T-helper 2 cell treated with Interferon-gamma antibody and Interleukin-4, amounts not matched to agents 5 μg/mL and 100 μg/mL, for 36 hours (primary cell): Measurements from ENCODE around the gene CELF2.

ENCODE experiments used
- DNase-seq: peaks from one replicate; pipeline ENCODE4 v3.0.0; 2021; ENCODE audit warnings: low spot score
- H3K27ac Mint-ChIP-seq: one replicate; pipeline ENCODE4 v1.8.0; 2021; ENCODE audit warnings: mild to moderate bottlenecking, mixed read lengths
- H3K27me3 Mint-ChIP-seq: one replicate; pipeline ENCODE4 v1.8.0; 2021; ENCODE audit warnings: low read depth, mixed read lengths
- H3K36me3 Mint-ChIP-seq: one replicate; pipeline ENCODE4 v1.8.0; 2021; ENCODE audit warnings: low read depth, mixed read lengths
- H3K4me1 Mint-ChIP-seq: one replicate; pipeline ENCODE4 v1.8.0; 2021; ENCODE audit warnings: low read depth, mixed read lengths
- H3K4me3 Mint-ChIP-seq: one replicate; pipeline ENCODE4 v1.8.0; 2022; ENCODE audit warnings: mild to moderate bottlenecking, moderate library complexity, mixed read lengths
- H3K9me3 Mint-ChIP-seq: one replicate; pipeline ENCODE4 v1.8.0; 2021; ENCODE audit warnings: mixed read lengths

CELF2 gene

DNA sequence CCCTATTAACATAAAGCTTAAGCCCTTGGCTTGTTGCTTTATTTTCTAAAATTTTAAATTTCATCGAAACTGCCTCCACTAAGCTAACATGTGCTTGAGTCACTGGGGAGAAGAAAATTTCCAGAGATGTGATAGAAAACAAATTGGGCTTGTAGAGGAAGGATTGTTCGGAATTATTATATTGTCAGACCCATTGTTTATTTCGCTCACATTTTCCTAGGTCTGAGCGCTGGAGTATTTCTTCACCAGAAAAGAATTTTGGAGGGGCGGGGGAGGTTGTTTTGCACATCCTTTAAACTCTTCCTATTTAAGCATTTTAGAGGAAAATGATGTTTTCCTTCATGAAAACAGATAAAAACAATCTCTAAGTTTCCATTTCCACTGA lies 29.1 kb downstream of the CELF2 start:
- peaks cover 6% of the 10 kb centered on the region for H3K4me1 Mint-ChIP-seq
- no peaks in the 10 kb centered on the region for H3K9me3 Mint-ChIP-seq
- no peak overlapping the region for H3K27ac Mint-ChIP-seq
- DNase-seq, result no peak
- H3K4me3 Mint-ChIP-seq, result no peak overlapping the region
- no peaks in the 10 kb centered on the region for H3K36me3 Mint-ChIP-seq
- H3K27me3 Mint-ChIP-seq, result peaks cover 37% of the 10 kb centered on the region

DNA sequence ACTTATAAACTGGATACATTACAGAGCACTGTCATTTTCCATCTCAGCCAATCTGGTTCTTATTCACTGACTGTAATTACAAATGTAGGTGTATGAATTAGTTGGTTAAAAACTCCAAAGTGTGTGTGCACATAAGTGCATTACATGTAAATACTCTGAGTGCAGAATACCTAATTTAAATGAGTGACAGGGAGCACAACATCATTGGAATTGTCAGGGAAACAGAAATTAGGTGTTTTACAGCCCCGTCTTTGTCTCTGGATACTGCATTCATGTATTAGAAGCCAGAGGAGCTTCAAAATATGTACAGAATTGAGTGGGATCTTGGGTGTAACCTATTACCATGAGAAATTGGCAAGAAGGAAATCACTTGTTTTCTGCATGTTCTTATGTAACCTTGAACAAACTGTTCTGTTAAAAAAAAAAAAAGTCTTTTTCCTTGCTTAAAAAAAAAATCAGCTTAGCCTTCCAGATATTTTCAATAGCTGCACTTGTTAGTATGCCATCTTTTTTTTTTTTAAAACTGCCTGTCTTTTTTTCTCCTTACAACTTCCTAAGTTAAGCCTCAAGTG lies 31.1 kb downstream of the CELF2 start:
- Mint-ChIP-seq H3K9me3 (no peaks in the 10 kb centered on the region), H3K4me3 (no peak overlapping the region), H3K36me3 (no peaks in the 10 kb centered on the region), H3K4me1 (peaks cover 6% of the 10 kb centered on the region), H3K27ac (no peak overlapping the region), H3K27me3 (peaks cover 35% of the 10 kb centered on the region)
- DNase-seq, result no peak

DNA sequence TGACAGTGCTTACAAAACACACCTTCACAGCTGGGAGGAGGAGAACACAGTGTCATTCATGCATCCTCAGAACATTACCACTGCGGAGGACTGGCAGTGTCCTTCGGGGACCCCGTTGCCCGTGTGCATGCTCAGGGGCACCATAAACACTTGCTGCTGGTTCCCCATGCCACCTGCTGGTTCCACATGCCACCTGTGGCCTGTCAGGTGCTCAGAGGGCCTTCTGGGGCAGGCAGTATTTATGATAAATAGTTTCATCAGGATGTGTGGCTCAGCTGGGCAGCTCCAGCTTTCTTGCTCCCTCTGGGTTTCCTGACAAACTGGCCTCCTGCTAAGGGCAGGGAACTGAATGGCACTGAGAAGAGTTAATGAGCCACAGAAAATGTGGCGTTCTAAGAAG lies 32.1 kb downstream of the CELF2 start:
- Mint-ChIP-seq H3K36me3 (no peaks in the 10 kb centered on the region), H3K27me3 (peaks cover 32% of the 10 kb centered on the region), H3K9me3 (no peaks in the 10 kb centered on the region), H3K27ac (no peak overlapping the region), H3K4me3 (no peak overlapping the region), H3K4me1 (peaks cover 6% of the 10 kb centered on the region)
- DNase-seq, result no peak

DNA sequence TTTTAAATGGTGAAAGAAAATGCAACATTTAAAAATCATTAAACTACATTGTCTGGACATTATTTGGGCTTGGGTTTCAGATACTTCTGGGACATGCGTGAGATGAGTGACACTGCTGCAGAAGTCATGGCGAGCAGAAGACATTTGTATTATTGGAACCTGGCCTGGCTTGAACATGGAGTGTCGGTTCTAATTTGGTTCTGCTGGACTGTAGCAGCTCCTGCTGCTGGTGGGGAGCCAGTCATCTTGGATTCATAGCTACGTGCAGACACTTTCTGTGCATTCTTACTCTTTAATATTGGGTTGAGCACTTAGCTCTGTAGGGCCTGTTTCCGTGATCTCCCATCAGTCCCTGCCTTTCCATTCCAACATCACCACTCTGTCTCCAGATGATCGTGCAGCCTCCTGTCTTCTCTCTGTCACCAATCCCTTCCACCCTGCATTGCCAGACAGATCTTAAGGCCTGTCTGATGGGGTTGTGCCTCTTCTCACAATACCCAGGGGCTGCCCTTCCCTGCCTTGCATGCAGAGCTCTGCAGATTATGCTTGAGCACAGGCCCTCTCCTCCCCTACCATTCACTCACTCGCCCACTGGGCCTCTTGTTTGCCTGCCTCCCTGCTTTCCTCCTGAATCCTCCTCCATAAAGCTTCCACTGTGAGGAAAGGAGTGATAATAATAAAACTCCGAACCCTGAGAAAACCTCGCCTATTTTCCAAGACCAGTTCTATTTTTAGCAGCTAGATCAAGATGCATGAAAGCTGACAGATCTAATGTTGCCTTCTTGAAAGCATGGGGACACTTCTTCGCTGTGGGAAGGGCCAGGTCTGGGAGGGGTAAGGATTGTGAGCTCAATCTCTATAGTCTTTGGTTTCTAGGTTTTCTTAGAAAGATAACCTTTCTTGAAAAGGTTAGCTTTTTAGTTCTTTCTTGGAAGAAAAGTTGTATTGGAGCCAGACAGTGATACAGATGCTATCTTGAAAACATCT lies 32.9 kb downstream of the CELF2 start:
- H3K4me1 Mint-ChIP-seq, result peaks cover 6% of the 10 kb centered on the region
- no peak overlapping the region for H3K4me3 Mint-ChIP-seq
- H3K27ac Mint-ChIP-seq, result no peak overlapping the region
- peaks cover 30% of the 10 kb centered on the region for H3K27me3 Mint-ChIP-seq
- H3K36me3 Mint-ChIP-seq, result no peaks in the 10 kb centered on the region
- DNase-seq, result no peak
- H3K9me3 Mint-ChIP-seq, result no peaks in the 10 kb centered on the region

DNA sequence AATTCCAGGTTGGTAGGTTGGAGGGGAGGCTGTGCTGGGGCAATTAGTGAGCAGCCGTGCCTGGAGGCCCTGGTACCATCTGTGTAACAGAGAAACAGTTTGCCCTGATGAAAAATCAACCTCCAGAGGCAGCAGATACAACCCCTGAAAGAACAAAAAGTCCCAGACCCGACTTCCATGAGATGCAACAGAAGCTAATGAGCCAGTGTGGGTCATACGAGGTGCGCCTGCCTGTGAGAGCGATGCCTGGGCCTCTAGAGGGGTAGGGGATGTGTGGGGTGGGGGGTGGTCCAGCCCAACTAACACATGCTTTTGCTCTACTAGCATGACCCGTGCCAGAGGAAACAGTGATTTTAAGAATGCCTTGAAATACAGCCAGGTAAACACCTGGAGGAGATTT lies 39.3 kb downstream of the CELF2 start:
- Mint-ChIP-seq H3K36me3 (no peaks in the 10 kb centered on the region), H3K27ac (no peak overlapping the region), H3K4me1 (no peaks in the 10 kb centered on the region), H3K4me3 (no peak overlapping the region), H3K27me3 (peaks cover 13% of the 10 kb centered on the region), H3K9me3 (no peaks in the 10 kb centered on the region)
- DNase-seq, result no peak

DNA sequence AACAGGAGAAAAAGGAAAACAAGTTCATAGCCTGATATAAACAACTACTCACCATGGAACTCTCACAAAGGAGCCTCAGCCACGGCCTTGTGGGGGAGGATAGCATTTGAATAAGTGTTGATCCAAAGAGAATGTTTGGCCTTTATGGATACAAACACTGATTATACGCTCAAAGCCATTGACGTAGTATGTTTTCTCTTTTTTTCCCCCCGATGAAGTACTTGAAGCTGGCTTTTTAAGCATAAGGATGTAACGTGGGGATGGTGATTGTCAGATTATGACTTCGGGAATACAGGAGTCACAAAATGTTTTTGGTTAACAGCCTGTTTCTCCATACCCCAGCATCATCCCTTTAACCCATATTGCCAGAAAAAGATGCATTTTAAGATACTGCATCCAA lies 39.8 kb downstream of the CELF2 start:
- H3K4me1 Mint-ChIP-seq, result no peaks in the 10 kb centered on the region
- no peak overlapping the region for H3K27ac Mint-ChIP-seq
- no peak overlapping the region for H3K4me3 Mint-ChIP-seq
- no peak for DNase-seq
- H3K9me3 Mint-ChIP-seq, result no peaks in the 10 kb centered on the region
- H3K36me3 Mint-ChIP-seq, result no peaks in the 10 kb centered on the region
- H3K27me3 Mint-ChIP-seq, result peaks cover 8% of the 10 kb centered on the region

DNA sequence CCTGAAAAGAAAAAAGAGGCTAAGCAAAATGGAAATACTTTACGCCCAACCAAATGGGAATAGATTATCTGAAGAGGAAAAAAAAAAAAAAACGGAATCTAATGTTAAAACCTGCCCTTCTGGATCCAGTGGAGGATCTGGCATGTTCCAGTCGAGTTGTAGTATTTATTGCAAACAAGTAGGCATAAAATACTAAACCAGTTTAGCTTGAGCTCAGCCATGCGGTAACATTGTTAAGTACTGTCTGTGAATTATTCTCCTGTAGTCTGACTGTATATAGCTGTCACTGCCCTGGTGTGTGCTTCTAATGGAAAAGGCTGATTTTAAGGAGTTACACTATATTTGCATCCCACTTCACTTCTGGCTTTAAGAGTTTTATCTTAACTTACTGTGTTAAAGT lies 40.3 kb downstream of the CELF2 start:
- H3K27ac Mint-ChIP-seq, result no peak overlapping the region
- H3K4me3 Mint-ChIP-seq, result no peak overlapping the region
- H3K27me3 Mint-ChIP-seq, result peaks cover 7% of the 10 kb centered on the region
- no peak for DNase-seq
- H3K36me3 Mint-ChIP-seq, result no peaks in the 10 kb centered on the region
- H3K4me1 Mint-ChIP-seq, result no peaks in the 10 kb centered on the region
- H3K9me3 Mint-ChIP-seq, result no peaks in the 10 kb centered on the region

DNA sequence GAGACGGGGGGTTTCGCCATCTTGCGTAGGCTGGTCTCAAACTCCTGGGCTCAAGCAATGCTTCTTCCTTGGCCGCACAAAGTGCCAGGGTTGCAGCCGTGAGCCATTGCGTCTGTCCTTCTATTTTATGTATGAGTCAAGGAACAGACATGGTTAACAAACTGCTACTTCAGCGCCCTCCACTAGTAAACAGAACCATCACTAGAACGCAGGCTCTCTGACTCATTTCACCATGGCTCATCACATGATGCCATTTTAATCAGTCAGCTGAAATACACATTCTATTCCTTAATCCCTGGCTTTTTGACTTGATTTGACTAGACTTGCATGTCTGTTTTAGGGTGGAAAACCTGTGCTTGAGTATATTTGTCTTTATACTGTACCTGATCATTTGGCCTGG lies 41.3 kb downstream of the CELF2 start:
- Mint-ChIP-seq H3K27me3 (peaks cover 7% of the 10 kb centered on the region), H3K36me3 (no peaks in the 10 kb centered on the region), H3K4me1 (no peaks in the 10 kb centered on the region), H3K4me3 (no peak overlapping the region), H3K9me3 (no peaks in the 10 kb centered on the region), H3K27ac (no peak overlapping the region)
- DNase-seq, result no peak

DNA sequence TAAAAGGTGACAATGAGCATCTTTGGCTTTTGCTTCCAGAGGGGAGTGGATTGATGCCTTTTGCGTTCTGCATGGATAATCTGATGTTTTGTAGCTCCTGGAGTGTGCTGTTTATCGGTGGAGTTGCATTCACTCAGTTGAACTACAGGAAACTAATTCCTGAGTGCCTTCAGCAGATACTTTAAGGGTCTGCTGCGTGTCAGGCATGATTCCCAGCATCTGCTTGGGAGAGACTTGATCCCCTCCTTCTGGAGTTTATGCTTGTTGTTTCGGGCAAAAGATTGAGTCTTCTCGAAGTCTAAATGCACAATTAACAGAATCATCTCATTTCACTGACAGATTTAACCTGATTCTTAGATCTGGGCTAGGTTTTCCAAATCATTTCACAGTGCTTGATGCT lies 46.2 kb downstream of the CELF2 start:
- no peak overlapping the region for H3K27ac Mint-ChIP-seq
- H3K4me1 Mint-ChIP-seq, result no peaks in the 10 kb centered on the region
- peaks cover 23% of the 10 kb centered on the region for H3K27me3 Mint-ChIP-seq
- H3K9me3 Mint-ChIP-seq, result no peaks in the 10 kb centered on the region
- H3K36me3 Mint-ChIP-seq, result no peaks in the 10 kb centered on the region
- DNase-seq, result no peak
- H3K4me3 Mint-ChIP-seq, result no peak overlapping the region

DNA sequence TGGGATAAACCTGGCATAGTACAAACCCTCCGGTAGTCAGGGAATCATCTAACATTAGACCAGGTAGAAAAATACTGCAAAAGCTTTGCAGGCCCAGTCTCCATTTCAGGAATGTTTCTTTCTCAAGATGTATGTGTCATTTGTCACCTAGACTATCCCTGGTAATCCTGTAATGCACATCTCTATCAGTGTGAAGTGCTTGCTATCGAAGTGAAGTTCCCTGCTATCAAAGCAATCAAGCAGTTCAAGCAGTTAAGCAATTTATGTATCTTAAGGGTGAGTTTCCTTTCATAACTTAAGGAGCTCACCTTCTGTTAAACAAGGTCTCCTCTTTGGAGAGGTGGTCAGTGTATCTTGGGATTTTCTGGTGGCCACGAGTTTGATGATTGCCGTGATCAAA lies 47.2 kb downstream of the CELF2 start:
- Mint-ChIP-seq H3K9me3 (no peaks in the 10 kb centered on the region), H3K4me3 (no peak overlapping the region)

DNA sequence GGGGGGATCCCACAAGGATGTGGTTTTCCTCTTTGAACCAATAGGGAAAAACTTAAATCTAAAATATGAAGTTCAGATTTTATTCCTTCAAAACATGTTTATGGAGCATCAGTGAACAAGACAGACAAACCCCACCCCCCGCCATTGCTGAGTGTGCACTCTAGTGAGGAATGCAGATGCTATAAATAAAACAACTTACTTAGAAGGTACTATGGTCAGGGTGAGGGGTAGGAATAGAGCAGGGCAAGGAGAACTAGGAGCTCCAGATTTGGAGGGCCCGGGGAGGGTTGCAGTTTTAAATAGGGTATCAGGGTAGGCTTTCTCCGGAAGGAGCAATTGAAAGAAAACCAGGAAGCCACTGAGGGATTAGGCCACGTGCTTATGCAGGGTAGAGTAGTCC lies 47.9 kb downstream of the CELF2 start:
- no peak for DNase-seq
- no peaks in the 10 kb centered on the region for H3K4me1 Mint-ChIP-seq
- H3K27ac Mint-ChIP-seq, result no peak overlapping the region
- peaks cover 23% of the 10 kb centered on the region for H3K27me3 Mint-ChIP-seq
- H3K9me3 Mint-ChIP-seq, result no peaks in the 10 kb centered on the region
- H3K36me3 Mint-ChIP-seq, result no peaks in the 10 kb centered on the region
- no peak overlapping the region for H3K4me3 Mint-ChIP-seq

More for the DNA sequence above, 47.2 kb downstream of the CELF2 start:
- DNase-seq, result no peak
- Mint-ChIP-seq H3K4me1 (no peaks in the 10 kb centered on the region), H3K36me3 (no peaks in the 10 kb centered on the region), H3K27me3 (peaks cover 23% of the 10 kb centered on the region), H3K27ac (no peak overlapping the region)

DNA sequence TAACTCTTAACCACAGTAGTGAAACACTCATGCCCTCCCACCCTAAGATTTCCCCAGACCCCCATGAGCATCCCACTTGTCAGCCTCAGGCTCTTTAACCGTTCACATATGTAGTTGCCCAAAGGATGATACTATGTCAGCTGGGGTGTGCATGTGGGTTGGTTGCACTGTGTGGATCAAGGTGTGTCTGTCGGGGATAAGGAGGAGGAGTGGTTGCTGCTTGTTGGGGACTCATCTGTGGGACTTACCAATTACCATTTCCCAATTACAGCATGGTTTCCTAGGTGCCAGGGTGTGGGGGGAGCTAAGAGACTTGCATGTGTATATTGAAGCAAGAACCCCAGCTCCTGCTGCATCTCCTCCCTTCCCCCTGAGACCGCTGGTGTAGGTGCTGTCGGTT lies 48.8 kb downstream of the CELF2 start:
- Mint-ChIP-seq H3K36me3 (no peaks in the 10 kb centered on the region), H3K9me3 (no peaks in the 10 kb centered on the region), H3K4me1 (no peaks in the 10 kb centered on the region), H3K4me3 (no peak overlapping the region), H3K27me3 (peaks cover 18% of the 10 kb centered on the region), H3K27ac (no peak overlapping the region)
- no peak for DNase-seq

DNA sequence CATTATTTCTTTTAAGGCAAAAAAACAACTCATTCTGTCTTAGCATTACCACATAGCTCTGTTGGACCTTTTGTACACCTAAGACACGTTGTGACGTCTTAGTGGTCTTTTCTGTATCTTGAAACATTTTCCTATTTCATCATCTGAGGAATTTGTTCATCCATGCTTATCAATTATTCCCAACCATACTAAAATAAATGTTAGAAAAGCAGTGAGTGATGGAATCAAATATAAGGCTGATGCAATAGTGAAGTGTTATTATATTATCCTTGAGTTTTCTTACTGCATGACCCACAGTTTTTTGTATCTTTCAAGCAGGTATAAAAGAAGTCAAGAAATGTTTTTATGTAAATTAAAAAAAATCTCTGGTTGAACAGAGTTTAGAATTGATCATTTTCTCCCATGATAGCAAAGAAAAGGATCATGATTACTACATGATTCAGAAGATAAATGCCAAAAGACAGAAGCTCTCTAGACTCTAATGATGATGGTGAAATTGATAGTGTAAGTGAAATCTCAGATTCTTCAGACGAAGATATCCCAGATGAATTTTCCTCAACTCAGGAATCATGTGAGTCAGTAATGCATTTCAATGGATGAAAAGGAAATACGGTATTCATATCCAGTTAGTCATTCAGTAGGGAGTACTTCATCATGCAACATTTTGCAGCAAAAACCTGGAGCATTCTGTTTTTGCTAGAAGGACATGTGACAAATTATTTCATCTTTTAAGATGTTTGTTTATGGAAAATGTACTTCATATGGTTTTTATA lies 51.4 kb downstream of the CELF2 start:
- no peak overlapping the region for H3K27ac Mint-ChIP-seq
- H3K4me3 Mint-ChIP-seq, result no peak overlapping the region
- H3K27me3 Mint-ChIP-seq, result peaks cover 16% of the 10 kb centered on the region
- H3K4me1 Mint-ChIP-seq, result no peaks in the 10 kb centered on the region
- H3K36me3 Mint-ChIP-seq, result no peaks in the 10 kb centered on the region
- DNase-seq, result no peak
- H3K9me3 Mint-ChIP-seq, result no peaks in the 10 kb centered on the region

DNA sequence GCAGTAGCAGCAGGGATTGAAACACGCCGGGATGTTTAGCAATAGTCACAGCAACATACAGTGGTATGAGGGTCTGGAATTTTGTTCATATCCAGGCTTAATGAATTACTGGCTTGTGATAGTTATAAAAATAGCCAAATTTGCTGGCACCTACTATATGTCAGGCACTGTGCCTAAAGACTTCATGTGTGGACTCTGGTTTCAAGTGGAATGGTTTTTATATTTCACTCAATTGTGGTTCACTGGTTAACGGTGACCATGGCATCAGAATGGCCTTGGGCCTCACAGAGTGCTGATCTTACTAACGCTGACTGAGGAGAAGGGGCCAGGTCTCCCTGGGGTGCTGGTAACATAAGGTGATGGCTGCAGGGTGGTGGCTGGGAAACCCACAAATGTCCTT lies 55.7 kb downstream of the CELF2 start:
- H3K36me3 Mint-ChIP-seq, result no peaks in the 10 kb centered on the region
- H3K27ac Mint-ChIP-seq, result no peak overlapping the region
- no peaks in the 10 kb centered on the region for H3K9me3 Mint-ChIP-seq
- H3K4me3 Mint-ChIP-seq, result no peak overlapping the region
- peaks cover 31% of the 10 kb centered on the region for H3K27me3 Mint-ChIP-seq
- peaks cover 3% of the 10 kb centered on the region for H3K4me1 Mint-ChIP-seq
- no peak for DNase-seq
